ENCODE measurements around the gene ZNF283.
A peak's percentile ranks its signal among the peaks of the same experiment; 100 is the strongest.

The ZNF283 gene

GRCh38 chr19:43797556-43797955 lies 29.6 kb upstream of the ZNF283 start:
- Histone ChIP-seq H3K27me3 (replicated peaks; ENCODE audit: control insufficient read depth, insufficient read depth, low read length) (peaks cover 2% of the 10 kb centered on the region), H3K4me3 (replicated peaks; ENCODE audit: low read depth, low read length) (no peak overlapping the region), H3K36me3 (ENCODE audit: control insufficient read depth, insufficient read depth, low read length) (no peaks in the 10 kb centered on the region)
- DNase-seq (ENCODE audit: extremely low read depth, insufficient read length), result no peak
- TF ChIP-seq CTCF (IDR thresholded peaks at IDR 0.05; ENCODE audit: insufficient read depth, low read length, poor library complexity, severe bottlenecking), result no peak

DNA sequence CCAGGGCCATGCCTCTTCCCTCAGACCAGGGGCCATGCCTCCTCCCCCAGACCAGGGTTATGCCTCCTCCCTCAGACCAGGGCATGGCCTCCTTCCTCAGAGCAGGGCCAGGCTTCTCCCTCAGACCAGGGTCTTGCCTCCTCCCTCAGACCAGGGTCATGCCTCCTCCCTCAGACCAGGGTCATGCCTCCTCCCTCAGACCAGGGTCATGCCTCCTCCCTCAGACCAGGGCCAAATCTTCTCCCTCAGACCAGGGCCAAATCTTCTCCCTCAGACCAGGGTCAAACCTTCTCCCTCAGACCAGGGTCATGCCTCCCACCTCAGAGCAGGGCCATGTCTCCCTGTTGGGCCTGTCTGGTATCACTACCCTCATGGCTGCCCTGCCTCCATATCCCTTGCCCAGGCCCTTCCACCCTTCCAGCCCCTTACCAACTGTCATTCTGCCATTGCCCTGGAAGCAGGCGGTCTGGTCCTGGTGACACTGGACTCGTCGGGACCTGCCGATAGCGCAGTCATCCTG lies 29.0 kb upstream of the ZNF283 start:
- peaks cover 2% of the 10 kb centered on the region for H3K27me3 ChIP-seq (replicated peaks; ENCODE audit: control insufficient read depth, insufficient read depth, low read length)
- H3K4me3 ChIP-seq (replicated peaks; ENCODE audit: low read depth, low read length), result peak overlapping the region; percentile 47
- no peak for DNase-seq (ENCODE audit: extremely low read depth, insufficient read length)
- no peak for TF ChIP-seq CTCF (IDR thresholded peaks at IDR 0.05; ENCODE audit: insufficient read depth, low read length, poor library complexity, severe bottlenecking)
- H3K36me3 ChIP-seq (ENCODE audit: control insufficient read depth, insufficient read depth, low read length), result no peaks in the 10 kb centered on the region

GRCh38 chr19:43798546-43799409 lies 28.3 kb upstream of the ZNF283 start:
- Histone ChIP-seq H3K27me3 (replicated peaks; ENCODE audit: control insufficient read depth, insufficient read depth, low read length) (peaks cover 2% of the 10 kb centered on the region), H3K36me3 (ENCODE audit: control insufficient read depth, insufficient read depth, low read length) (no peaks in the 10 kb centered on the region), H3K4me3 (replicated peaks; ENCODE audit: low read depth, low read length) (peak overlapping the region; percentile 47)
- DNase-seq (ENCODE audit: extremely low read depth, insufficient read length), result peak; percentile 26
- TF ChIP-seq CTCF (IDR thresholded peaks at IDR 0.05; ENCODE audit: insufficient read depth, low read length, poor library complexity, severe bottlenecking), result no peak

DNA sequence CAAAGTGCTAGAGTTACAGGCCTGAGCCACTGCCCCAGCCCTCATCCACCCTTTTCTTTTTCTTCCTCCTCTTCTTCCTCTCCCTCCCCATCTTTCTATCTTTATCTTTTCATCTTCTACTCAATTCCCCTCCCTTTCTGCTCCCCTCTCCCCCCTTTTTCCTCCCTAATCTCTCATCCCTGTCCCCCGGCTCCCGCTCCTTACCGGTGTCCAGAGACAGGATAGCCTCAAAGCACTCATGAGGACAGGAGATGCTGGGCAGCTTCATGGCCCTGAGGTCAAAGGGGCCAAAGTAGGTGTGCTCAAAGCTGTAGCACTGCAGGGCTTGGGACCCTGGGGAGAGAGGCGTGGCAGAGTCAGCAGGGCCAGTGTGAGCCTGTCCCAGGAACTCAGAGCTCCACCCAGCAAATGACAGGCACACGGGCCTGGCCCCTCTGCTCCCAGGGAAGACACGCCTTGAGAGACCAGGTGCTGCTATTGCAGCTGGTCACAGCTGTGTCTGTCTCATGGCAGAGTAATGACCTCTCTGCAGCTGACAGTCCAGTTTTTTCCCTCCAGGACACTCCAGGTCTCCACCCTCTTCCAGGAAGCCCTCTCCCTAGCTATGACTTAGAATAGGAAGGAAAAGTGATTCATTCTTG lies 27.5 kb upstream of the ZNF283 start:
- H3K4me3 ChIP-seq (replicated peaks; ENCODE audit: low read depth, low read length), result no peak overlapping the region
- no peaks in the 10 kb centered on the region for H3K36me3 ChIP-seq (ENCODE audit: control insufficient read depth, insufficient read depth, low read length)
- peaks cover 2% of the 10 kb centered on the region for H3K27me3 ChIP-seq (replicated peaks; ENCODE audit: control insufficient read depth, insufficient read depth, low read length)
- TF ChIP-seq CTCF (IDR thresholded peaks at IDR 0.05; ENCODE audit: insufficient read depth, low read length, poor library complexity, severe bottlenecking), result no peak
- no peak for DNase-seq (ENCODE audit: extremely low read depth, insufficient read length)

DNA sequence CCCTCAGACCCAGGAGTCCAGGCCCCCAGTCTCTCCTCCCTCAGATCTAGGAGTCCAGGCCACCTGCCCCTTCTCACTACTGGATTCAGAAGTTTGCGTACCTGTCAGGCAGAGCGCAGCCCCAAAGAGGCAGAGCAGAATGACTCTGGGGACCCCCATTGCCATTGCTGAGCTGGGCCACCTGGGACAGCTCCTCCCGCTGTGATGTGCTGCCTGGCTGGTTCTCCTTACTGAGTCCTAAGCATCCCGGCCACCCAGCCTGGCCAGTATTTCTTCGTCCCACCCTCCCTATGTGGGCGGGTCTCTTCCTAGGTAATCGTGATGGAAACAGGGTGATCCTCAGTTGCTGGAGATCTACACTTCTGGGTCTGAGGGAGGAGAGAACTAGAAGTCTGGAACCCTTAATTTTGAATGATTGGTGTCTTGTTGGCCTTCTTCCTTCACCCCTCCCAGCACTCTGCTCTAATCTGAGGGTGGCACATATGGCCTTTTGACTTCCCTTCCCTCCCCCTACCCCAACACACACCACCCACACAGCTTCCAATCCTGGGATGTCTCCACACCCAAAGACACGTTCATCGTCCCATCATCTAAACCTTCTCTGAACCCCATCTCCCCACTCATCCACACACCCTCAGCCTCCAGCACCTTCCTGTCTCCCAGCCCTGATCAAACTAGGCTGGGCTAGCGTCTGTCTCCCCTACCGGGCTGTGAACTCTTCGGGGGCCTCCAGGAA lies 24.7 kb upstream of the ZNF283 start, which contains the start of gene LYPD5:
Gene LYPD5 (minus strand): TSS at position 232 of the 736 bp plus-strand sequence. CDS start 67 bp downstream, at position 165.
- Histone ChIP-seq H3K27me3 (replicated peaks; ENCODE audit: control insufficient read depth, insufficient read depth, low read length) (peaks cover 2% of the 10 kb centered on the region), H3K36me3 (ENCODE audit: control insufficient read depth, insufficient read depth, low read length) (no peaks in the 10 kb centered on the region), H3K4me3 (replicated peaks; ENCODE audit: low read depth, low read length) (no peak within 1 kb of the TSS)
- TF ChIP-seq CTCF (IDR thresholded peaks at IDR 0.05; ENCODE audit: insufficient read depth, low read length, poor library complexity, severe bottlenecking), result no peak
- no peak for DNase-seq (ENCODE audit: extremely low read depth, insufficient read length)

All from GM06990 (cell line).